GM04503 (cell line): Measurements from ENCODE around the gene SPPL2B.
"Not testable (repeated sequence)": the region's sequence is repeated elsewhere in the genome, so short reads cannot be mapped to it uniquely, and the experiment has no call there.

Experiments used
- DNase-seq: peaks from one replicate; pipeline ENCODE4 v3.0.0-alpha.2; 2012; ENCODE audit warnings: low read depth

Gene SPPL2B

GRCh38 chr19:2381148-2381820, 52.8 kb downstream of the SPPL2B start:
- DNase-seq: no peak

GRCh38 chr19:2382530-2383222, 54.2 kb downstream of the SPPL2B start:
- no peak for DNase-seq

- DNase-seq: peak; percentile 56
Observed at GRCh38 chr19:2385053-2385721, 56.7 kb downstream of the SPPL2B start.

- DNase-seq: no peak
Observed at GRCh38 chr19:2387367-2388288, 59.1 kb downstream of the SPPL2B start.

GRCh38 chr19:2389594-2389993, 61.1 kb downstream of the SPPL2B start:
- no peak for DNase-seq

GRCh38 chr19:2391118-2391725, 62.7 kb downstream of the SPPL2B start:
- peak; percentile 36 for DNase-seq

DNA sequence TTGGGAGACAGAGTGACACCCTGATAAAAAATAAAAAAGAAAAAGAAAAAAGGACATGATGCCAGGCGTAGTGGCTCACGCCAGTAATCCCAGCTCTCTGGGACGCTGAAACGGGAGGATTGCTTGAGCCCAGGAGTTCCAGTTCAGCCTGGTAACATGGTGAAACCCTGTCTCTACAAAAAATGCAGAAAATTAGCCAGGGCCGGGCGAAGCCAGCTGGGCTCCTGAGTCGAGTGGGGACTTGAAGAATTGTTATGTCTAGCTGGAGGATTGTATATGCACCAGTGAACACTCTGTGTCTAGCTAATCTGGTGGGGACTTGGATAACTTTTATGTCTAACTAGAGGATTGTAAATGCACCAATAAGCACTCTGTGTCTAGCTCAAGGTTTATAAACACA, 63.9 kb downstream of the SPPL2B start:
- no peak for DNase-seq

GRCh38 chr19:2392899-2393298, 64.4 kb downstream of the SPPL2B start:
- not testable (repeated sequence) for DNase-seq

DNA sequence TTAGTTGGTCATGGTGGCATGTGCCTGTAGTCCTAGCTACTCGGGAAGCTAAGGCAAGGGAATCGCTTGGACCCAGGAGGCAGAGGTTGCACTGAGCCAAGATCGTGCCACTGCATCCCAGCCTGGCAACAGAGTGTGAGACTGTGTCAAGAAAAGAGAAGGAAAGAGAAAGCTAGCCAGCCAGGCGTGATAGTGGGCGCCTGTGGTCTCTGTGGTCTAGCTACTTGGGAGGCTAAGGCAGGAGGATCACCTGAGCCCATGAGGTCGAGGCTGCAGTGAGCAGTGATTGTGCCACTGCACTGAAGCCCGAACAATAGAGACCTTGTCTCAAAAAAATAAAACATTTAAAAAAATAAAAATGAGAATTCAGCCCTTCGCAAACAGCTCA, 65.6 kb downstream of the SPPL2B start:
- no peak for DNase-seq

- no peak for DNase-seq
Observed at GRCh38 chr19:2394442-2395292, 66.2 kb downstream of the SPPL2B start.

GRCh38 chr19:2395293-2395829, 66.9 kb downstream of the SPPL2B start:
- not testable (repeated sequence) for DNase-seq

DNA sequence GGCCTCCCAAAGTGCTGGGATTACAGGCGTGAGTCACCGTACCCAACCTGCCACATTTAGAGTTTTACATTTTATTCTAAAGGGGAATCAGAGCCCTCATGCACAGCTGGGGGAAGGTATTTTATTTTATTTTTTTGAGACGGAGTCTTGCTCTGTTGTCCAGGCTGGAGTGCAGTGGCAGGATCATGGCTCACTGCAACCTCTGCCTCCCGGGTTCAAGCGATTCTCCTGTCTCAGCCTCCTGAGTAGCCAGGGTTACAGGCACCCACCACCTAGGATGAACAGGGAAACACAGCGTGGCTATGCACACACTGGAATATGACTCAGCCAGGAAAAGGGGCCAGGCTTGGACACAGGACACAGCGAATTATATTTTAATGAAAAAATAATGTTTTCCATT, 68.7 kb downstream of the SPPL2B start:
- not testable (repeated sequence) for DNase-seq

- no peak for DNase-seq
Observed at GRCh38 chr19:2398735-2399305, 70.3 kb downstream of the SPPL2B start.

DNA sequence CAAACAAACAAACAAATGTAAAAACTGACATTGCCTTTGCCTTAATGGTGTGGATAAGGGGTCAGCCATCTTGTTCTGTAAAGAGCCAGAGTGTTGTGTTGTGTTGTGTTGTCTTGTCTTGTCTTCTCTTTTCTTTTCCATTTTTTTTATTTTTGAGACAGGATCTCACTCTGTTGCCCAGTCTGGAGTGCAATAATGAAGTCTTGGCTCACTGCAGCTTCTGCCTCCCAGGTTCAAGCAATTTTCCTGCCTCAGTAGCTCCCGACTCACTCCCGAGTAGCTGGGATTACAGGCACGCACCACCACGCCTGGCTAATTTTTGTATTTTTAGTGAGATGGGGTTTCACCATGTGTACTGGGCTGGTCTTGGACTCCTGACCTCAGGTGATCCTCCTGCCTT, 71.1 kb downstream of the SPPL2B start:
- DNase-seq: no peak
